ENCODE results near the gene IGSF9B.

- no peak for TF ChIP-seq POLR2AphosphoS5 (IDR thresholded peaks at IDR 0.05; ENCODE audit: low read depth, low read length)
- TF ChIP-seq CTCF (IDR thresholded peaks at IDR 0.05): no peak
These were observed 54.3 kb downstream of the IGSF9B start for GRCh38 chr11:133902506-133902905.

Data from Panc1 (cell line).